Measurements from ENCODE around the gene DTYMK.

DNA sequence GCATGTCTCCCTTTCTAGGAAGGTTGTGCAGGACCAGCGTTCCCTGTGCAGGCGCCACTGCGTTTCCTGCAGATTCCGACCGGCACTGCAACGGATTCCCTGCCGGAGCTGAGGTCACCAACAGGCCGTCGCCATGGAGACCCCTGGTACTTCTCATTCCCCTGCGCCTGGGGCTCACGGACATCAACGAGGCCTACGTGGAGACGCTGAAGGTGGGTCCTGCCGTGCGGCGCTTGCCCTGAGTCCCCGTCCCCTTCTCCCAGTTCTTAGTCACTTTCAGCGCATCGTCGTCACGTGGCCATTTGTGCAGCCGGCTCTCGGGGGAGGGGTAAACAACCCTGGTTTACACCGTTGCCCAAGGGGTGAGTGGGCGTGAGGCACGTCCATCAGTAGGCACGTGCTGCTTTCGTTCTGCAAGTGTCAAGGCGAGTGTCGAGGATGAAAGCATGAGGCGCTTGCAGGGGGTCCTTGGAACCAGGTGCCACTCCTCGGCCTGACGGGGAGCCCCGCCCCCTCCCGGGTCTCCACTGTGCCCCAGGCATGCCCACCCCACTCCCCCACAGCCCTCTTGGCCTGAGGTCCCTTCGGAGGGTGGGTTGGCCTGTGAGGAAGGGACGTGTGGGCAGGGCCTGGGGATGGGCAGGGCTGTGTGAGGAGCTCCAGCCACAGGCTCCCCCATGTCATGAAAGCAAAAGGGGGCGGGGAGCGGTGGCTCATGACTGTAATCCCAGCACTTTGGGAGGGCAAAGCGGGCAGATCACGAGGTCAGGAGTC is 19.8 kb downstream of the DTYMK start:
- TF ChIP-seq, protein P1, sequence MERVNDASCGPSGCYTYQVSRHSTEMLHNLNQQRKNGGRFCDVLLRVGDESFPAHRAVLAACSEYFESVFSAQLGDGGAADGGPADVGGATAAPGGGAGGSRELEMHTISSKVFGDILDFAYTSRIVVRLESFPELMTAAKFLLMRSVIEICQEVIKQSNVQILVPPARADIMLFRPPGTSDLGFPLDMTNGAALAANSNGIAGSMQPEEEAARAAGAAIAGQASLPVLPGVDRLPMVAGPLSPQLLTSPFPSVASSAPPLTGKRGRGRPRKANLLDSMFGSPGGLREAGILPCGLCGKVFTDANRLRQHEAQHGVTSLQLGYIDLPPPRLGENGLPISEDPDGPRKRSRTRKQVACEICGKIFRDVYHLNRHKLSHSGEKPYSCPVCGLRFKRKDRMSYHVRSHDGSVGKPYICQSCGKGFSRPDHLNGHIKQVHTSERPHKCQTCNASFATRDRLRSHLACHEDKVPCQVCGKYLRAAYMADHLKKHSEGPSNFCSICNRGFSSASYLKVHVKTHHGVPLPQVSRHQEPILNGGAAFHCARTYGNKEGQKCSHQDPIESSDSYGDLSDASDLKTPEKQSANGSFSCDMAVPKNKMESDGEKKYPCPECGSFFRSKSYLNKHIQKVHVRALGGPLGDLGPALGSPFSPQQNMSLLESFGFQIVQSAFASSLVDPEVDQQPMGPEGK (CRISPR knock-in tag; IDR thresholded peaks at IDR 0.05; ENCODE audit: borderline replicate concordance) = no peak
- TF ChIP-seq OSR1 (CRISPR knock-in tag; IDR thresholded peaks at IDR 0.05) (no peak), ZFP3 (CRISPR knock-in tag; IDR thresholded peaks at IDR 0.05) (peak; percentile 52; the same call in 1 of the 2 replicates), SNAI2 (CRISPR knock-in tag; IDR thresholded peaks at IDR 0.05) (peak; percentile 39; the same call in 1 of the 2 replicates), ZFP30 (CRISPR knock-in tag; IDR thresholded peaks at IDR 0.05) (no peak), ISL1 (CRISPR knock-in tag; IDR thresholded peaks at IDR 0.05) (no peak), ZNF8 (CRISPR knock-in tag; IDR thresholded peaks at IDR 0.05) (peak; percentile 30; the same call in 1 of the 2 replicates), PPARA (CRISPR knock-in tag; IDR thresholded peaks at IDR 0.05; ENCODE audit: borderline replicate concordance) (no peak), RARB (CRISPR knock-in tag; IDR thresholded peaks at IDR 0.05) (no peak)
- TF ChIP-seq, protein P2, sequence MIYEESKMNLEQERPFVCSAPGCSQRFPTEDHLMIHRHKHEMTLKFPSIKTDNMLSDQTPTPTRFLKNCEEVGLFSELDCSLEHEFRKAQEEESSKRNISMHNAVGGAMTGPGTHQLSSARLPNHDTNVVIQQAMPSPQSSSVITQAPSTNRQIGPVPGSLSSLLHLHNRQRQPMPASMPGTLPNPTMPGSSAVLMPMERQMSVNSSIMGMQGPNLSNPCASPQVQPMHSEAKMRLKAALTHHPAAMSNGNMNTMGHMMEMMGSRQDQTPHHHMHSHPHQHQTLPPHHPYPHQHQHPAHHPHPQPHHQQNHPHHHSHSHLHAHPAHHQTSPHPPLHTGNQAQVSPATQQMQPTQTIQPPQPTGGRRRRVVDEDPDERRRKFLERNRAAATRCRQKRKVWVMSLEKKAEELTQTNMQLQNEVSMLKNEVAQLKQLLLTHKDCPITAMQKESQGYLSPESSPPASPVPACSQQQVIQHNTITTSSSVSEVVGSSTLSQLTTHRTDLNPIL (CRISPR knock-in tag; IDR thresholded peaks at IDR 0.05; ENCODE audit: low read depth) = no peak
- TF ChIP-seq, protein P3, sequence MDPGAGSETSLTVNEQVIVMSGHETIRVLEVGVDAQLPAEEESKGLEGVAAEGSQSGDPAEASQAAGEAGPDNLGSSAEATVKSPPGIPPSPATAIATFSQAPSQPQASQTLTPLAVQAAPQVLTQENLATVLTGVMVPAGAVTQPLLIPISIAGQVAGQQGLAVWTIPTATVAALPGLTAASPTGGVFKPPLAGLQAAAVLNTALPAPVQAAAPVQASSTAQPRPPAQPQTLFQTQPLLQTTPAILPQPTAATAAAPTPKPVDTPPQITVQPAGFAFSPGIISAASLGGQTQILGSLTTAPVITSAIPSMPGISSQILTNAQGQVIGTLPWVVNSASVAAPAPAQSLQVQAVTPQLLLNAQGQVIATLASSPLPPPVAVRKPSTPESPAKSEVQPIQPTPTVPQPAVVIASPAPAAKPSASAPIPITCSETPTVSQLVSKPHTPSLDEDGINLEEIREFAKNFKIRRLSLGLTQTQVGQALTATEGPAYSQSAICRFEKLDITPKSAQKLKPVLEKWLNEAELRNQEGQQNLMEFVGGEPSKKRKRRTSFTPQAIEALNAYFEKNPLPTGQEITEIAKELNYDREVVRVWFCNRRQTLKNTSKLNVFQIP (CRISPR knock-in tag; IDR thresholded peaks at IDR 0.05; ENCODE audit: borderline replicate concordance, low read depth) = no peak
